ENCODE results near the gene SLC2A3.

DNA sequence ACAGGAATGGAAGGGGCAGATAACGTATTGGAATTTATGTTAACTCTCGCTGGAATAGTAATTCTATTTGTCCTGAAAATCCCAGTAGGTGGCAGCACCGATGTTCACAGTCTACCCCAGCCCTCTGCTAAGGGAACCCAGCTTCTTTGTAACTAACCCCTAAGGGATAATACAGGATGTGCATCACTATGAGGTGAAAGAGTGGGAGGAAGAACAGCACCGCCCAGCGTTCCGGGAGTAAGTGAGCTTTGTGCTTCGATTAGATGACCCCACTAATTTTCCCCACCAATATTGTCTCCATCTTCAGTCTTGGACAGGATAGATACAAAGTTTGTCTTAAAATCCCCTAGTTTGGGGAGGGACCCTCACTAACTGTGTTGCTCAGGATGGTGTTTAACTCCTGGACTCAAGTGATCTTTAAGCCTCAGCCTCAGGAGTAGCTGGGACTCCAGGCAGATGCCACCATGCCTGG lies 2.7 kb downstream of the SLC2A3 start:
- TF ChIP-seq, protein P1, sequence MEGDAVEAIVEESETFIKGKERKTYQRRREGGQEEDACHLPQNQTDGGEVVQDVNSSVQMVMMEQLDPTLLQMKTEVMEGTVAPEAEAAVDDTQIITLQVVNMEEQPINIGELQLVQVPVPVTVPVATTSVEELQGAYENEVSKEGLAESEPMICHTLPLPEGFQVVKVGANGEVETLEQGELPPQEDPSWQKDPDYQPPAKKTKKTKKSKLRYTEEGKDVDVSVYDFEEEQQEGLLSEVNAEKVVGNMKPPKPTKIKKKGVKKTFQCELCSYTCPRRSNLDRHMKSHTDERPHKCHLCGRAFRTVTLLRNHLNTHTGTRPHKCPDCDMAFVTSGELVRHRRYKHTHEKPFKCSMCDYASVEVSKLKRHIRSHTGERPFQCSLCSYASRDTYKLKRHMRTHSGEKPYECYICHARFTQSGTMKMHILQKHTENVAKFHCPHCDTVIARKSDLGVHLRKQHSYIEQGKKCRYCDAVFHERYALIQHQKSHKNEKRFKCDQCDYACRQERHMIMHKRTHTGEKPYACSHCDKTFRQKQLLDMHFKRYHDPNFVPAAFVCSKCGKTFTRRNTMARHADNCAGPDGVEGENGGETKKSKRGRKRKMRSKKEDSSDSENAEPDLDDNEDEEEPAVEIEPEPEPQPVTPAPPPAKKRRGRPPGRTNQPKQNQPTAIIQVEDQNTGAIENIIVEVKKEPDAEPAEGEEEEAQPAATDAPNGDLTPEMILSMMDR (IDR thresholded peaks at IDR 0.05): peak; percentile 73 to 87 (median 82)
- peak; percentile 47 to 53 for TF ChIP-seq POLR2A (IDR thresholded peaks at IDR 0.05)
